HG03095 (cell line): ENCODE results near the gene ZBTB8OS.
A peak's percentile ranks its signal among the peaks of the same experiment; 100 is the strongest.
"Not testable (repeated sequence)": the region's sequence is repeated elsewhere in the genome, so short reads cannot be mapped to it uniquely, and the experiment has no call there.

Source experiments
- ATAC-seq: cut with Tn5 transposase; IDR thresholded peaks from one replicate; pipeline ENCODE4 v1.9.1; 2021; ENCODE audit warnings: moderate library complexity; ENCODE audit not compliant: unreplicated experiment

ZBTB8OS gene

DNA sequence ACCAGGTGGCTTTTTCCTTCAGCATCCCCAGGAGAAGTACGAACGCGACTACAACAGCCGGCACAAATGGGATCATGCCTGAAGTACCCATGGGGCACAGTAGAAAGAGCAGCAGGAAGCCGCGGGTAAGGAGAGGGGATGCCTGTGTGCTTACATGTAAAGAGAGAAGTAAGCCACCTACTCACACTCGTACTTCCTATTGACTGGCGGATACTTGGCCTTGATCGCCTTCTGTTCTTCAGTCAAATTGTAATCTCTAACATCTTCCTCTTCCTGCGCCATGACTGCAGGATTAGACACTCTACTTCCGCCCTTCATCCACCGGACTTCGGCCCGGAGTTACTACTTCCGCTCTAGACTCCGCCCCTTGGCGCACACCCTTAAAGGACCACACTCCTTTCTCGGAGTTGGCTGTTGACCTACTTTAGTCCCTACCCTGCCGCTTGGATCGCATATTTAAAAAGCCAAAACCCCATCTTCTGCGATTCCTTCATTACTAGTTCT lies at the start of gene ZBTB8OS:
ZBTB8OS (minus strand) TSS at position 303 of the 504 bp plus-strand sequence; CDS start at position 282, 21 bp downstream.
- ATAC-seq = peak; percentile 52

DNA sequence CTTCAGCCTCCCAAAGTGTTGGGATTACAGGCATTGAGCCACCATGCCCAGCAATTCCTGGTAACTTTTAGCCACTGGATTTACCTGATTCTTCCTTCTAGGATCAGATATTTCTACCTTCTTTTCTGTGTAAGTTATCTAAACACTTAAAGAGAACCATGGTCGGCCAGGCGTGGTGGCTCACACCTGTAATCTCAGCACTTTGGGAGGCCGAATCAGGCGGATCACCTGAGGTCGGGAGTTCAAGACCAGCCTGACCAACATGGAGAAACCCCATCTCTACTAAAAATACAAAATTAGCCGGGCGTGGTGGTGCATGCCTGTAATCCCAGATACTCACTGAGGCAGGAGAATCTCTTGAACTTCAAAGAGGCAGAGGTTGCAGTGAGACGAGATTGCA lies 46.6 kb upstream of the ZBTB8OS start:
- not testable (repeated sequence) for ATAC-seq

DNA sequence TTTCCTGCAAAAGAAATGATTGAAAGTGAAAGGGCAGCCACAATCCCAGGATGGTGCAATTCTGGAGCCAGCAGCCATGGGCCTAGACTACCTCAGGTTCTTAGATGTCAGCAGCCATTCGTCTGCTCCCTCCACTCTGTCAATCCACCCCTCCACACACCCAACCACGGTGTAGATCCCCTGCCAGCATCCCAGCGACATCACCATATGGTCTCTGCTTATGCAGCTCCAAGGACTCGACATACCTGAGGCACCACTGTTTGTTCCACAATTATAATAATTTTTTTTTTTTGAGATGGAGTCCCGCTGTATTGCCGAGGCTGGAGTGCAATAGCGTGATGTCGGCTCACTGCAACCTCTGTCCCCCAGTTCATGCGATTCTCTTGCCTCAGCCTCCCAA lies 45.7 kb upstream of the ZBTB8OS start:
- ATAC-seq = no peak

DNA sequence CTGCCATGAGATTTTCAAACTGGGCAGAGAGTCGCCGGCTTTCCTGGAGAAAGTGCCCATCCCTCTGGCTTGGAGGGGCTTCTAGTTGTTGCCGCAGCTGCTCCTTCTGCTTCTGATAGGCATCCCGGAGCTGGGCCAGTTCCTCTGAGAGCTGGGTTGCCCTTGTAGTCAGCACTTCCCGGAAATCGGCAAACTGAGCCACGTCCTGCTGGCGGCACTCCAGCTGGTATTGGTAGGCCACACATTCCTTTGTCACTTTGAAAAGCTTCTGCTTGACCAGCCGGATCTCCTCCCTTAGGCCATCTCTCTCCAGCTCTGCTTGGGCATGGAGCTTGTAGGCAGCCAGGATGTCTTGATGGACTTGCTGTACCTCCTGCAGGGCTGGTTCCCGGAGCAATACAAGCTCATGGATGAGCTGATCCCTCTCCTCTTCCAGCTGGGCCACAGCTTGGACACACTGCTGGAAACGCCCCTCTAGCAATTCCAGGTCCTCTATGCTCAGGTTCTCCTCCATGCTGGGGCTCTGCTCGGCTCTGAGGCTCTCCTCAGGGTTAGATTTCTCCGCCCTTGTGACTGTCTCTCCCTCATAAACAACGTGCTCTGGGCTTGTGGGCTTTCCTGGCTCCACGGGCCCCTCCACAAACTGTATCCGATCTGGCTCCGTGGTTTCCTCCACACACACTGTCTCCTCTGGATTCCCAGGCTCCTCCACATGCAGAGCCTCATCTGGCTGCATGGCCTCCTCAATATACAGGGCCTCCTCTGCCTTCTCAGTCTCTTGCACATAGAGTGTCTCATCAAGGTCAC lies 45.0 kb upstream of the ZBTB8OS start:
- no peak for ATAC-seq

DNA sequence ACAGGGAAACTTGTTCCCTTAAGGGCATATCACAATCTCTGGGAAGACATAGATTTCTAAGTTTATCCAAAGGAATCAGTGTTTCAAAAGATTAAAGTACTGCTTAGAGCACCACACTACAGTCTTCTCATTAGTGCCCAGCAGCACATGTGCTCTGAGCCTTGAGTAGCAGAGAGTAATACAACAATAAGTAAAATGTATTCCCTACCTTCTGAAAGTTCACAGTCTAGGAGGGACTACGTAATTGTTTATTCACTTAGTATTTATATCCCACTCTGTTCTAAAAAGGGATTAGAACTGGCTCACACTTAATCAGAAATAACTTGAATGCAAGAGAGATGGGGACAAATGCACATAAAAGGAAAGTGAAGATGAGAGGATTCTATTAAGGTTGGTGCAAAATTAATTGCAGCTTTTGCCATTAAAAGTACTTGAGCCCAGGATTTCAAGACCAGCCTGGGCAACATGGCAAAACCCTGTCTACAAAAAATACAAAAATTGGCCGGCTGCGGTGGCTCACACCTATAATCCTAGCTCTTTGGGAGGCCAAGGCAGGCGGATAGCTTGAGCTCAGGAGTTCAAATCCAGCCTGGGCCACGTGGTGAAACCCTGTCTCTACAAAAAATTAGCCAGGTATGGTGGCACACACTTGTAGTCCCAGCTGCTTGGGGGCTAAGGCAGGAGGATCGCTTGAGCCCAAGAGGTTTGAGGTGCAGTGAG lies 43.3 kb upstream of the ZBTB8OS start:
- ATAC-seq = no peak

DNA sequence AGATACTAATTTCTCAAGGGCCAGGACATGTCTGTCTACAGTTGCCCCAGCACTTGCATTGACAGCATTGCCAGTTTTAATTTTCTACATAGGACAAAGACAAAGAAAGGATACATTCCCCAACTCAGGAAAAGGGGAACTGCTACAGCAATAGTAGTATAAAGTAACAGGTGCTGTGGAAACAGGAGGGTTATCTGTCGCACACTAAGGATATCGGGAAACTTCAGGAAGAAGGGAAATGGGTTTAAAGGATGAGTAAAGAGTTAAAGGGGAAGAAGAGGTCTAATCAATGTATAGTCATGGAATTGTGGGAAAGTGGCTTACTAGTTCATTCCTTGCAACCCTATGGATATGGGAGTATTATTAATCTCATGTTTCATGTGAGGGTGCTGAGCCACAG lies 36.0 kb upstream of the ZBTB8OS start:
- no peak for ATAC-seq

DNA sequence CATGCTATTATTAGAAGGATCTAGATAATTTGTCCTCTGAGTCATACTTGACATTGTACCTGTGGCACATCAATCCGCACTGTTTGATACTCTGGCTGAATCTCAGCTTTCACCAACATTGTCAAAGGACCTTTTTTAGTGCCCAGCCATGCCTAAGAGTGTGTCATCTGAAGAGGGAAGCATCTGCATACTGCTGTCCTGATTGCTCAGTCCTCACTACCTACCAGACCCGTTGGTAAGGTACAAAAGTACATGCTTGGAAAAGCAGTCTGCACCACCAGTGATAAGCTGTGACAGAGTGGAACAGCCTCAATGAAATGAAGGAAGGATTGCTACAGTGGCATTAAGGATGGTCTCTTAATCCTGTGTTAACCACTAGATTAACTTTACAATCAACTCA lies 35.1 kb upstream of the ZBTB8OS start:
- no peak for ATAC-seq

DNA sequence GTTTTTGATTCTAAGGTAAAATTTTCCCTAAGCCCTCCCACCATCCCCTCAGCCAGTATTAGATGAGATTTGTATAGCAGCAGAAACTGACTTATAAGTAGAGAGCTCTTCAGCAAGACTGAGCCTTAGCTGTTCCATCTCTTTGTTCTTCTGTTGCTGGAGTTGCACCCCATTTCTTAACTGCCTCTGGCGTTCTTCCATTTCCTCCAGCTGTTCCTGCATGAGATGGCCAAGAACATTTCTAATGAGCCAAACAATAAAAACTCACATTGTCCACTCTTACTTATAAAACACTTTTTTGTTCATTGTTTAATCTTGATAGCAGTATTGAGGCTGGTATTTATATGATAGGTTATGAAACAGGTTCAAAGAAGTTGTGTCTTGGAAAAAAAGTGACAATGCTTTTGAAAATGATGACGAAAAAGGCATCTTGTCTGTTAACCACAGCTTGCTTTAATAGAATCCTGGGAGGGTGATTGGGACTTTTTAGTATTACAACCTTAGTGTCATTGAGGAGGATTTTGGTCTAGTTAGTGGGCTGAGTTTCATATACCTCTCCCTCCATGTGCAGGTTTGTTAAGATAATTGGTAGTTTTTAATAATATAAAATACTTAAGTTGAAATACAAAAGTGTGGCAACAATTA lies 33.9 kb upstream of the ZBTB8OS start:
- ATAC-seq = no peak

DNA sequence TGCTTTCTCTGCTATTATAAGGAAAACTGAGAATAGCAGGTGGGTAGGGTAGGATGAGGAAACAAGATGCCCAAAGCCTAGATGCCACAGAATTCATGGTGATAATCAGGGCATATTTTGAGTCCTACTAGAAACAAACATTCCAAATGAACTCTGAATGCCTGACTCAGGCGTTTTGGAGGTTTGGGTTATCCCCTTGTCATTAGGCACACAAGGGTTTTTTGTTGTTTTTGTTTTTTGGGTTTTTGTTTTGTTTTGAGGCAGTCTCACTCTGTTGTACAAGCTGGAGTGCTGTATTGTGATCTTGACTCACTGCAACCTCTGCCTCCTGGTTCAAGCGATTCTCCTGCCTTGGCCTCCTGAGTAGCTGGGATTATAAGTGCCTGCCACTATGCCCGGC lies 33.0 kb upstream of the ZBTB8OS start:
- no peak for ATAC-seq

DNA sequence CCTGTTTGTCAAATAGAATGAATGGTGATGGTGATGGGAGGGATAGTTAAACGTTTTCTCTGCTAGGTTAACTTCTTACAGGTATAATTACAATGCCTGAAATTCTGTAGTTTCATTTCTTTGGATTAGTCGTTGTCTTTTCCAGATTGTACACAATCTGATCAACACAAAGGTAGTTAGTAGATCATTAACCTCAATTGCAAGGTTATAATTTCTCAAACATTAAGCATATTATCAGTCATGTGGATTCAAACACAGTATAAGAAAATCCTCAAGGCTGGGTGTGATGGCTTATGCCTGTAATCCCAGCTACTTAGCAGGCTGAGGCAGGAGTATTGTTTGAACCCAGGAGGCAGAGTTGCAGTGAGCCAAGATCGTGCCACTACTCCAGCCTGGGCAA lies 31.6 kb upstream of the ZBTB8OS start:
- no peak for ATAC-seq

DNA sequence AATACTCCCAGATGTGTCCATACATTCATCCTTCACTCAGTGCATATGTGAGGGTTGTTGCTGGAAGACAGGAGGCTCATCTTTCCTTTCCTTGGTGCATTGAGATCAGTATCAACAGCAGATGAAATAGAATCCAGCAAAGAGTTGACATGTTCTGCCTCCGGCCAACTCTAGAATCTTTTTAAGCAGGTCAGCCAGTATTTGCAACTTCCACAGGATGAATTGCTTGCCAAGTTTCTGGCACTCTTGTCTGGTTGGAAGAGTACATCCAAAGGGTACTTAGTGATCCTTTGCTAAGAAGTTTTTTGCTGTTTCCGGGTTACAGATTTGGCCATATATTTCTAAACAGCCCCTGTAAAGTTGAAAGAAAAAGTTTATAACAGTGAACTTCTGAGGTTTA lies 31.2 kb upstream of the ZBTB8OS start:
- ATAC-seq = no peak

DNA sequence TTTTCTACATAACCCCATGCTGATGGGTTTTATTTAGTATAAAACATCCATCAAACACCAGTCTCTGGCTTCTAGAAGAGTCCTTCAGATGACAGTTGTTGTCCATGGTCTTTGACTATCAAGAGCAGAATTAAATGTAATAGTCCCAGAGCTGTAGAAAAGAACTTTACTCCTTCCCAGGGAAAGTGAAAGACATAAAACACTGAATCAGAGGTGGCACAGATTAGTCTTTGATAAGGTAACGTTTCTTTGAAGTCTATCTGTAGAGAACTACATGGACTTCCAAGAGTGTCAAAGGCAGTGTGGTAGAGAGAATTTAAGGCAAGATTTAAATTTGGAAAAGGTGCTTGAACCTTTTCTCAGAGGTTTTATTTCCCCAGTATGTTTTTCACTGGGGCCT lies 30.3 kb upstream of the ZBTB8OS start:
- ATAC-seq = no peak

DNA sequence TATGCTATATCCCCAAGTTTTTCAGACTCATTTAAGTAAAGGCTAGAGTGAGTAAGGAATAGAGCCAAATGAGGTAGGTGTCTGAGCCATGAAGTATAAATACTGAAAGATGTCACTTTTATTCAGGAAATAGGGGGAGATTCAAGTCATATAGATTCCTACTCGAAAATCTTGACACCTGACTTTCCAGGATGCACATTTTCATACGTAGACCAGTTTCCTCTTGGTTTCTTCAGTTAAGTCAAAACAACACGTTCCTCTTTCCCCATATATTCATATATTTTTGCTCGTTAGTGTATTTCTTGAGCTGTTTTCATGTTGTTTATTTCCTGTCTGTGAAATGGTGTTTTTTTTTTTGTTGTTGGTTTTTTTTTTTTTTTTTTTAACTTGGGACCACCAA lies 29.6 kb upstream of the ZBTB8OS start:
- not testable (repeated sequence) for ATAC-seq

DNA sequence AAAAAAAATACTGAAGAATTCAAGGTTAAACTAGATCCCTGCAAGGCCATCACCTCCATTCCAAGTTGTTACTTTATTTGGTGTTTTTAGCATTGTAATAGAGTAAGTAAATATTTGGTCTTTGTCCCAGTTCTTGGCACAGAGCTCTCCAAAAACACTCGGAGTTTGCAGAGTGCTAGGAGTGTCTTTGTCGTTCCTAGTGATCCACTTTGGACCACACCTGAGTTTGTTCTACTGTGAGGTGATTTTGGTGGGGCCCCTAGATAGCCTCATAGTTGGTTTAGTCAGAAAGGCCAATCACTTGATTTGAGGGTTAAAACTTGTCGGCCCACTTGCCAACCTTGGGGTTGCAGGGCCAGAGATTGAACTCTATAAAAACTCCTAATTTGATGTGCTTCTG lies 26.6 kb upstream of the ZBTB8OS start:
- no peak for ATAC-seq

DNA sequence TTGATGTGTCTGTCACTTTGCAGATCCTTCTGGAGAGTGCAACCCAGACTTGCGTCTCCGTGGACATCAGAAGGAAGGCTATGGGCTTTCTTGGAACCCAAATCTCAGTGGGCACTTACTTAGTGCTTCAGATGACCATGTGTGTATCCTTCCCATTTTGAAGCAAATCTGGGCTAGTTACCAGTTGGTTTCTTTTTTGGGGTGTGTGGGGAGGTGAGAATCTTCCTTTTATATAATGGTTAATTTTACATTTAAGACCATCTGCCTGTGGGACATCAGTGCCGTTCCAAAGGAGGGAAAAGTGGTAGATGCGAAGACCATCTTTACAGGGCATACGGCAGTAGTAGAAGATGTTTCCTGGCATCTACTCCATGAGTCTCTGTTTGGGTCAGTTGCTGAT lies 18.4 kb upstream of the ZBTB8OS start:
- not testable (repeated sequence) for ATAC-seq

DNA sequence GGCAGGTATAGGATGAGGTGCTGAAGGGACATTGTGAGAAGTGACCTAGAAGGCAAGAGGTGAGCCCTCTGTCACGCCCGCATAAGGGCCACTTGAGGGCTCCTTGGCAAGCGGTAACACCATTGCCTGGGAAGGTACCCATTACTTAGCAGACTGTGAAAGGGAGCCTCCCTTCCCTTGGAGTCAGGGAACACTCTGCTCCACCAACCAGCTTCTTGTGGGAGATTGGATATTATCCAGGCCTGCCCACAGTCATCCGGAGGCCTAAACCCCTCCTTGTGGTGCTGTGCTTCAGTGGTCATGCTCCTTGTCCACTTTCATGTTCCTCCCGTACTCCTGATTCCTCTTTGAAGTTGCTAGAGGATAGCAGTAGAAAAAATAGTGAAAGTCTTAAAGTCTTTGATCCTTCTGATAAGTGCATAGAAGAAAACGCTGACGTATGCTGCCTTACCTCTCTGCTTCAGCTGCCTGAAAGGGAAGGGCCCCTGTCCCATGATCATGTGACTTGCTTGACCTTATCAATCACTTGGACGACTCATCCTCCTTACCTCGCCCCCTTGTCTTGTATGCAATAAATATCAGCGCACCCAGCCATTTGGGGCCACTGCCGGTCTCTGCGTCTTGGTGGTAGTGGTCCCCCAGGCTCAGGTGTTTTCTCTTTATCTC lies 16.7 kb upstream of the ZBTB8OS start:
- ATAC-seq = no peak

DNA sequence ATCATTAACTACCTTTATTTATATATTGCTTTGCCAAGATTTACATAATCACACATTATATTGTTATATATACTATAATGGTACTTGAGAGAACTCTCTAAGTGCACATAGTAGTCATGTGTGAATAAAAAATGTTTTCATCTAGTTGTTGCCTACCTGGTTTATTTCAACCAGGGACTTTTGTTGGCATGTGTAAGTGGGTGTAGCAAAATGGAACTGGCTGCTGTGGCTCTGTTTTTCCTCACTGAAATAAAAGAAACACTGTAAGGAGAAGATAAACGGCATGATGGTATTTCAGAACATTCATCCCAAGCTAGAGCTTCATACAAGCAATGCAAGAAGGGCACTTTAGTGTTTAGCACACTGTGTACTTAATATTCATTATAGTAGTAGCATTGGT lies 15.6 kb upstream of the ZBTB8OS start:
- ATAC-seq = no peak

DNA sequence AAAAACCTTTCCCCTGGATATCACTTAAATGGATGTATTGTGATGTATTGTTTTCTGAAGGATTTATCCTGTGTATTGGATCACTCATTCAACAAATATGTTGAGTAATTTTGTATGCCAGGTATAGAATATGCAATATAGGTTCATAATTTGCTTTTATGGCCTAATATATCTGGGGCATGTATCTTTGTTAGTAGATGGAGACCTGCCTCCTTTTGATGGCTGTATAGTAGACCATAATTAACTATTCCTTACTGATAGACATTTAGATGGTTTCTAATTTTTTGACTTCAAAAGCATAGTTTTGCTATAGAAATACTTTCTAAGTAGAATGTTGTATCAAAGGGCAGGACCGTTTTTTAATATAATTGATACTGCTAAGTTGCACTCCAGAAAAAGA lies 9.2 kb upstream of the ZBTB8OS start:
- no peak for ATAC-seq

DNA sequence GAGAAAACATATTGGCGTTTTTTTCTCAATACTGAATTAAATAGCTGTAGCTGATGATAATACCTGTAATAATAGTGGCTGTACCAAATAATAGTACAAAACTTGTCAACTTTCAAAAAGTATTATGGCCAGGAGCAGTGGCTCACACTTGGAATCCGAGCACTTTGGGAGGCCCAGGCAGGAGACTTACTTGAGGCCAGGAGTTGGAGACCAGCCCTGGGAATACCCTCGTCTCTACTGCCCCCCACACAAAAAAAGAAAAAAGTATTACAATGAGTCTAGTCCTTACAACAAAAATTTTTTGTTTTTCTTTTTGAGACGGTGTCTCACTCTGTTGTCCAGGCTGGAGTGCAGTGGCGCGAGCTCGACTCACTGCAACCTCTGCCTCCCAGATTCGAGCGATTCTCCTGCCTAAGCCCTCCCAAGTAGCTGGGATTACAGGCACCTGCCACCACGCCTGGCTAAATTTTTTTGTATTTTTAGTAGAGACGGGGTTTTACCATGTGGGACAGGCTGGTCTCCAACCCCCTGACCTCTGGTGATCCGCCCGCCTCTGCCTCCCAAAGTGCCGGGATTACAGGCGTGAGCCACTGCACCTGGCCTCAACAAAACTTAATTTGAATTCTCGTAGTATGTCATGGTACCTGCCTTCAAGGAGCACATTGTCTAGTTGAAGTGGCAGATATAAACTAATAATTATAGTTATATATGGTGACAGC lies 2.1 kb upstream of the ZBTB8OS start:
- no peak for ATAC-seq

DNA sequence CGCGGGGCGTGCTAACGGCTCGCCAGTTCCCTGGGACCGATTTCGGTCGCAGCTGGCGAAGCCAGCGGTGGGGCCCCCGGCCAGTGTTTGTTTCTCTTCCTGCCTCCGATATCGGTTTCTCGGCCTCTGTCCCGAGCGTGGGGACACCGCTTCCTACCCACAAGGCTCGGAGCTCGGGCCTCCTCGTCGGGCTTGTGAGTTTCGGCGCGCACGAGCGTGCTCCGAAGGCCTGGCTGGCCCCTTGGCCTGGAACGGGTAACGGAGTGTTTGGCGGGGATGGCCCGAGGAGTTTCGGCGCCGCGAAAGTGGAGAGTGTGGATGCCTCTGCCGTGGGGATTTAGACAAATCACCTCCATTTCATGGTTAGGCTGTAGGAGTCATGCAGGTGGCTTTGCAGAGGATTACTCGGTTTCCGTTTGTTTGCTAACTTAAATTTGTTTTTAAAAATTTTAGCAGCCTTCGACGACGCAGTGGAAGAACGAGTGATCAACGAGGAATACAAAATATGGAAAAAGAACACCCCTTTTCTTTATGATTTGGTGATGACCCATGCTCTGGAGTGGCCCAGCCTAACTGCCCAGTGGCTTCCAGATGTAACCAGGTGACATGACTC lies 1.2 kb upstream of the ZBTB8OS start:
- peak; percentile 21 for ATAC-seq
